HEK293 (cell line): ENCODE measurements around the gene PC.

Experiments used
- CTCF ChIA-PET: fragments of 350-600 bp; formaldehyde crosslinking; extraction: SDS; loops from one replicate; lab custom pipeline; 2021; ENCODE audit warnings: antibody characterized with exemption; lab: Yijun Ruan, JAX
- POLR2A ChIA-PET: fragments of 300-600 bp; formaldehyde crosslinking; extraction: SDS; loops from one replicate; lab custom pipeline; 2020; ENCODE audit warnings: antibody characterized with exemption, inconsistent platforms; lab: Yijun Ruan, JAX
- H3K27ac ChIP-seq: fragments of 200-500 bp; sonication (Bioruptor generic); 2 replicates; pipeline ENCODE4 v1.5.1; 2014; ENCODE audit warnings: low read depth, low read length, control low read depth, inconsistent platforms; ENCODE audit errors: extremely low read depth
- H3K36me3 ChIP-seq, 2 experiments: fragments of 200-500 bp in 1 of 2; sonication (Bioruptor generic) in 1 of 2; 1 replicate in 1 of 2; 2 replicates in 1 of 2; pipeline ENCODE4 v1.5.1; 2014 to 2017; ENCODE audit warnings: inconsistent platforms in 2 of 2, low read length in 2 of 2; ENCODE audit not compliant: control insufficient read depth in 2 of 2, insufficient read depth in 1 of 2
- H3K4me1 ChIP-seq: fragments of 200-500 bp; sonication (Bioruptor generic); 2 replicates; pipeline ENCODE4 v1.5.1; 2014; ENCODE audit warnings: mild to moderate bottlenecking, low read length, inconsistent platforms; ENCODE audit not compliant: control insufficient read depth, insufficient read depth
- H3K4me3 ChIP-seq: 2 replicates; pipeline ENCODE4 v1.5.1; 2011; ENCODE audit warnings: low read depth, mild to moderate bottlenecking, control low read depth, low read length, moderate library complexity
- H3K9me3 ChIP-seq: fragments of 200-500 bp; sonication (Bioruptor generic); 2 replicates; pipeline ENCODE4 v1.5.1; 2014; ENCODE audit warnings: low read depth, low read length, inconsistent platforms; ENCODE audit not compliant: control insufficient read depth, insufficient read depth
- EGR2 ChIP-seq: fragments of 450-650 bp; formaldehyde crosslinking; IDR thresholded peaks from 2 replicates; pipeline ENCODE4 v1.5.1; 2016; ENCODE audit warnings: low read depth, missing biosample characterization, missing genetic modification characterization
- HOXD13 ChIP-seq: sonication (generic); formaldehyde crosslinking; IDR thresholded peaks from 2 replicates; pipeline ENCODE4 v1.8.0; 2022; ENCODE audit warnings: missing genetic modification reagents, borderline replicate concordance
- OSR2 ChIP-seq: fragments of 450-650 bp; formaldehyde crosslinking; IDR thresholded peaks from 2 replicates; pipeline ENCODE4 v1.5.1; 2016; ENCODE audit warnings: missing biosample characterization, missing genetic modification characterization
- TRIM28 ChIP-seq: IDR thresholded peaks from 2 replicates; pipeline ENCODE4 v1.6.1; 2011; ENCODE audit warnings: low read length, control low read depth, borderline replicate concordance
- ZFP69B ChIP-seq: fragments of 450-650 bp; formaldehyde crosslinking; IDR thresholded peaks from 2 replicates; pipeline ENCODE4 v1.5.1; 2016; ENCODE audit warnings: missing biosample characterization, missing genetic modification characterization
- ZNF148 ChIP-seq: fragments of 450-650 bp; formaldehyde crosslinking; IDR thresholded peaks from 2 replicates; pipeline ENCODE4 v1.5.0; 2017; ENCODE audit warnings: missing biosample characterization, missing genetic modification characterization, borderline replicate concordance
- ZNF18 ChIP-seq: fragments of 450-650 bp; formaldehyde crosslinking; IDR thresholded peaks from 2 replicates; pipeline ENCODE4 v1.5.1; 2016; ENCODE audit warnings: missing biosample characterization, missing genetic modification characterization
- ZNF221 ChIP-seq: fragments of 450-650 bp; formaldehyde crosslinking; IDR thresholded peaks from 2 replicates; pipeline ENCODE4 v1.5.1; 2017; ENCODE audit warnings: missing biosample characterization, missing genetic modification characterization, borderline replicate concordance
- ZNF274 ChIP-seq, 2 experiments: fragments of 200-500 bp in 1 of 2; fragments of 450-650 bp in 1 of 2; sonication (Bioruptor generic) in 1 of 2; formaldehyde crosslinking in 1 of 2; IDR thresholded peaks; 2 replicates each; pipeline versions ENCODE4 v1.5.1 to v1.6.1; 2014 to 2016; ENCODE audit warnings: borderline replicate concordance in 1 of 2, inconsistent platforms in 1 of 2, low read length in 1 of 2, missing biosample characterization in 1 of 2, missing genetic modification characterization in 1 of 2
- ZNF280D ChIP-seq: fragments of 450-650 bp; formaldehyde crosslinking; IDR thresholded peaks from 2 replicates; pipeline ENCODE4 v1.5.1; 2016; ENCODE audit warnings: missing biosample characterization, missing genetic modification characterization
- ZNF311 ChIP-seq: fragments of 450-650 bp; formaldehyde crosslinking; IDR thresholded peaks from 2 replicates; pipeline ENCODE4 v1.5.1; 2017; ENCODE audit warnings: missing biosample characterization, missing genetic modification characterization, borderline replicate concordance
- ZNF596 ChIP-seq: fragments of 450-650 bp; IDR thresholded peaks from 2 replicates; pipeline ENCODE4 v1.5.0; 2018; ENCODE audit warnings: missing biosample characterization, mild to moderate bottlenecking, missing genetic modification characterization, moderate library complexity
- ZNF629 ChIP-seq: fragments of 450-650 bp; formaldehyde crosslinking; IDR thresholded peaks from 2 replicates; pipeline ENCODE4 v1.5.1; 2017; ENCODE audit warnings: missing biosample characterization, missing genetic modification characterization
- ZNF658 ChIP-seq: fragments of 450-650 bp; formaldehyde crosslinking; IDR thresholded peaks from 2 replicates; pipeline ENCODE4; 2016; ENCODE audit warnings: missing biosample characterization, missing genetic modification characterization
- ZNF677 ChIP-seq: fragments of 450-650 bp; IDR thresholded peaks from 2 replicates; pipeline ENCODE4 v1.5.0; 2018; ENCODE audit warnings: missing biosample characterization, mild to moderate bottlenecking, missing genetic modification characterization, moderate library complexity
- ZNF791 ChIP-seq: fragments of 450-650 bp; formaldehyde crosslinking; IDR thresholded peaks from 2 replicates; pipeline ENCODE4 v1.5.1; 2016; ENCODE audit warnings: missing biosample characterization, missing genetic modification characterization
- ZSCAN16 ChIP-seq: fragments of 450-650 bp; formaldehyde crosslinking; IDR thresholded peaks from 2 replicates; pipeline ENCODE4 v1.5.1; 2016; ENCODE audit warnings: missing biosample characterization, missing genetic modification characterization
- TF ChIP-seq, protein P1 (sequence below): fragments of 450-650 bp; formaldehyde crosslinking; IDR thresholded peaks from 2 replicates; pipeline ENCODE4; 2016; ENCODE audit warnings: missing biosample characterization, missing genetic modification characterization
- TF ChIP-seq, protein P2 (sequence below): fragments of 450-650 bp; formaldehyde crosslinking; IDR thresholded peaks from 2 replicates; pipeline ENCODE4 v1.5.1; 2017; ENCODE audit warnings: missing biosample characterization, missing genetic modification characterization

The PC gene

GRCh38 chr11:66906061-66906733, 52.0 kb downstream of the PC start:
- Histone ChIP-seq H3K36me3 (no peaks in the 10 kb centered on the region), H3K27ac (no peak overlapping the region), H3K4me1 (no peaks in the 10 kb centered on the region; the same call in 1 of the 2 replicates), H3K4me3 (no peak overlapping the region), H3K9me3 (no peaks in the 10 kb centered on the region)
- TF ChIP-seq, protein P1, sequence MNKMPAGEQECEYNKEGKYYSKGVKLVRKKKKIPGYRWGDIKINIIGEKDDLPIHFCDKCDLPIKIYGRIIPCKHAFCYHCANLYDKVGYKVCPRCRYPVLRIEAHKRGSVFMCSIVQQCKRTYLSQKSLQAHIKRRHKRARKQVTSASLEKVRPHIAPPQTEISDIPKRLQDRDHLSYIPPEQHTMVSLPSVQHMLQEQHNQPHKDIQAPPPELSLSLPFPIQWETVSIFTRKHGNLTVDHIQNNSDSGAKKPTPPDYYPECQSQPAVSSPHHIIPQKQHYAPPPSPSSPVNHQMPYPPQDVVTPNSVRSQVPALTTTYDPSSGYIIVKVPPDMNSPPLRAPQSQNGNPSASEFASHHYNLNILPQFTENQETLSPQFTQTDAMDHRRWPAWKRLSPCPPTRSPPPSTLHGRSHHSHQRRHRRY (tag by site-specific recombination): no peak
- TF ChIP-seq OSR2 (tag by site-specific recombination): no peak
- TF ChIP-seq TRIM28: no peak
- no peak for TF ChIP-seq ZFP69B (tag by site-specific recombination)
- no peak for TF ChIP-seq ZNF596 (tag by site-specific recombination)
- no peak for TF ChIP-seq ZNF280D (tag by site-specific recombination)
- no peak for TF ChIP-seq HOXD13 (CRISPR knock-in tag)
- TF ChIP-seq ZSCAN16 (tag by site-specific recombination): no peak
- no peak for TF ChIP-seq ZNF148 (tag by site-specific recombination)
- no peak for TF ChIP-seq ZNF791 (tag by site-specific recombination)
- no peak for TF ChIP-seq ZNF18
- no peak for TF ChIP-seq ZNF629
- no peak for TF ChIP-seq ZNF658 (tag by site-specific recombination)
- TF ChIP-seq, protein P2, sequence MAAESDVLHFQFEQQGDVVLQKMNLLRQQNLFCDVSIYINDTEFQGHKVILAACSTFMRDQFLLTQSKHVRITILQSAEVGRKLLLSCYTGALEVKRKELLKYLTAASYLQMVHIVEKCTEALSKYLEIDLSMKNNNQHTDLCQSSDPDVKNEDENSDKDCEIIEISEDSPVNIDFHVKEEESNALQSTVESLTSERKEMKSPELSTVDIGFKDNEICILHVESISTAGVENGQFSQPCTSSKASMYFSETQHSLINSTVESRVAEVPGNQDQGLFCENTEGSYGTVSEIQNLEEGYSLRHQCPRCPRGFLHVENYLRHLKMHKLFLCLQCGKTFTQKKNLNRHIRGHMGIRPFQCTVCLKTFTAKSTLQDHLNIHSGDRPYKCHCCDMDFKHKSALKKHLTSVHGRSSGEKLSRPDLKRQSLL: no peak
- no peak for TF ChIP-seq ZNF311 (tag by site-specific recombination)
- TF ChIP-seq ZNF221 (tag by site-specific recombination): no peak
- no peak for TF ChIP-seq EGR2 (tag by site-specific recombination)
- TF ChIP-seq ZNF274 (IDR thresholded peaks at IDR 0.05; ENCODE audit: low read length): no peak
- TF ChIP-seq ZNF274 (tag by site-specific recombination; IDR thresholded peaks at IDR 0.05; ENCODE audit: borderline replicate concordance): no peak
- TF ChIP-seq ZNF677 (tag by site-specific recombination): no peak
- POLR2A ChIA-PET: no interaction called here
- CTCF ChIA-PET: no interaction called here
